Smooth muscle cell (in vitro differentiated cells): Measurements from ENCODE around the gene CAMSAP3. TPM values are rescaled to one million over a fixed set of nuclear protein-coding genes. Genes with fewer than 3 reads are reported as not detected.

Experiments
- DNase-seq: peaks from one replicate; lab custom pipeline; 2025; ENCODE audit not compliant: unreplicated experiment; lab: John Stamatoyannopoulos, UW
- H2AFZ ChIP-seq: fragments of 200-600 bp; sonication (generic); 2 replicates; pipeline ENCODE4 v1.6.0; 2016; ENCODE audit warnings: antibody characterized with exemption, low read depth, mild to moderate bottlenecking
- H3F3A ChIP-seq: fragments of 200-600 bp; sonication (generic); 2 replicates; pipeline ENCODE4 v1.6.0; 2017; ENCODE audit warnings: antibody characterized with exemption, low read depth
- H3K27ac ChIP-seq: fragments of 200-600 bp; sonication (generic); 2 replicates; pipeline ENCODE4 v1.5.1; 2016; ENCODE audit warnings: low read depth, mild to moderate bottlenecking
- H3K27me3 ChIP-seq: fragments of 200-600 bp; sonication (generic); 2 replicates; pipeline ENCODE4 v1.6.1; 2016; ENCODE audit warnings: low read depth, mild to moderate bottlenecking
- H3K36me3 ChIP-seq: fragments of 200-600 bp; sonication (generic); 2 replicates; pipeline ENCODE4 v1.5.1; 2016; ENCODE audit warnings: low read depth
- H3K4me1 ChIP-seq: fragments of 200-600 bp; sonication (generic); 2 replicates; pipeline ENCODE4 v1.5.1; 2016; ENCODE audit warnings: low read depth
- H3K4me2 ChIP-seq: fragments of 200-600 bp; sonication (generic); 2 replicates; pipeline ENCODE4 v1.6.0; 2016; ENCODE audit warnings: mild to moderate bottlenecking
- H3K4me3 ChIP-seq: fragments of 200-600 bp; sonication (generic); 2 replicates; pipeline ENCODE4 v1.5.1; 2016; ENCODE audit warnings: mild to moderate bottlenecking
- H3K79me2 ChIP-seq: fragments of 200-600 bp; sonication (generic); 2 replicates; pipeline ENCODE4 v1.6.0; 2016; ENCODE audit warnings: low read depth, mild to moderate bottlenecking
- H3K9ac ChIP-seq: fragments of 200-600 bp; sonication (generic); 2 replicates; pipeline ENCODE4 v1.6.0; 2016; ENCODE audit warnings: low read depth
- H3K9me3 ChIP-seq: fragments of 200-600 bp; sonication (generic); replicated peaks from 2 replicates; pipeline ENCODE4 v1.5.1; 2016; ENCODE audit warnings: low read depth
- H4K20me1 ChIP-seq: fragments of 200-600 bp; sonication (generic); 2 replicates; pipeline ENCODE4 v1.6.0; 2016; ENCODE audit warnings: low read depth
- WGBS: methylation state at CpG from one replicate; pipeline ENCODE4 v1.1.7; 2016; ENCODE audit warnings: low lambda C conversion rate; 5-methylcytosine and 5-hydroxymethylcytosine counted together
- polyA plus RNA-seq: library from polyadenylated mRNA; unstranded; fragments of >200 nt; fragmentation: Nextera tagmentation; extraction: Ambion mirVana; gene quantifications from 2 replicates; pipeline ENCODE4 v1.2.1, GENCODE V29; 2016
- total RNA-seq: library from RNA; depleted of rRNA; stranded (reverse); fragments of >200 nt; gene quantifications from 2 replicates; pipeline ENCODE4 v1.2.3, GENCODE V29; 2014
- TF ChIP-seq, protein P1 (sequence below): fragments of 200-600 bp; sonication (generic); IDR thresholded peaks from 2 replicates; pipeline ENCODE4 v1.5.1; 2017; ENCODE audit warnings: borderline replicate concordance, mild to moderate bottlenecking, antibody characterized with exemption; ENCODE audit not compliant: insufficient read depth, poor library complexity, severe bottlenecking

The CAMSAP3 gene
- total and polyA plus RNA-seq, 2 experiments from 2014 or later: 1.4 to 1.8 TPM

DNA sequence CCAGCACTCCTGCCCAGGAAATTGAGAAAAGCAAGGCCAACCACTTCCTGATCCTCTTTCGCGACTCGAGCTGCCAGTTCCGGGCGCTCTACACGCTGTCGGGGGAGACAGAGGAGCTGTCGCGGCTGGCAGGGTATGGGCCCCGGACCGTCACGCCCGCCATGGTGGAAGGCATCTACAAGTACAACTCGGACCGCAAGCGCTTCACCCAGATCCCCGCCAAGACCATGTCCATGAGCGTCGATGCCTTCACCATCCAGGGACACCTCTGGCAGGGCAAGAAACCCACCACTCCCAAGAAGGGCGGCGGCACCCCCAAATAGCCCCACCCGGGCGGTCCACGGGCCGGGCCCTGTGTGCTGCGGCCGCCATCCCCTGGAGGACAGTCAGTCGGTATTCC lies 22.1 kb downstream of the CAMSAP3 start:
- Histone ChIP-seq H3K4me3 (no peak overlapping the region), H3K79me2 (no peaks in the 10 kb centered on the region), H2AFZ (no peak overlapping the region), H3K27me3 (no peaks in the 10 kb centered on the region), H3K4me2 (no peak overlapping the region), H3K36me3 (no peaks in the 10 kb centered on the region), H3K9ac (no peak overlapping the region), H4K20me1 (no peaks in the 10 kb centered on the region), H3F3A (no peaks in the 10 kb centered on the region), H3K27ac (no peak overlapping the region), H3K4me1 (no peaks in the 10 kb centered on the region), H3K9me3 (no peaks in the 10 kb centered on the region)
- TF ChIP-seq, protein P1, sequence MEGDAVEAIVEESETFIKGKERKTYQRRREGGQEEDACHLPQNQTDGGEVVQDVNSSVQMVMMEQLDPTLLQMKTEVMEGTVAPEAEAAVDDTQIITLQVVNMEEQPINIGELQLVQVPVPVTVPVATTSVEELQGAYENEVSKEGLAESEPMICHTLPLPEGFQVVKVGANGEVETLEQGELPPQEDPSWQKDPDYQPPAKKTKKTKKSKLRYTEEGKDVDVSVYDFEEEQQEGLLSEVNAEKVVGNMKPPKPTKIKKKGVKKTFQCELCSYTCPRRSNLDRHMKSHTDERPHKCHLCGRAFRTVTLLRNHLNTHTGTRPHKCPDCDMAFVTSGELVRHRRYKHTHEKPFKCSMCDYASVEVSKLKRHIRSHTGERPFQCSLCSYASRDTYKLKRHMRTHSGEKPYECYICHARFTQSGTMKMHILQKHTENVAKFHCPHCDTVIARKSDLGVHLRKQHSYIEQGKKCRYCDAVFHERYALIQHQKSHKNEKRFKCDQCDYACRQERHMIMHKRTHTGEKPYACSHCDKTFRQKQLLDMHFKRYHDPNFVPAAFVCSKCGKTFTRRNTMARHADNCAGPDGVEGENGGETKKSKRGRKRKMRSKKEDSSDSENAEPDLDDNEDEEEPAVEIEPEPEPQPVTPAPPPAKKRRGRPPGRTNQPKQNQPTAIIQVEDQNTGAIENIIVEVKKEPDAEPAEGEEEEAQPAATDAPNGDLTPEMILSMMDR: no peak
- no peak for DNase-seq
- 97% methylated on average over 28 of the region's 28 CpGs for WGBS

DNA sequence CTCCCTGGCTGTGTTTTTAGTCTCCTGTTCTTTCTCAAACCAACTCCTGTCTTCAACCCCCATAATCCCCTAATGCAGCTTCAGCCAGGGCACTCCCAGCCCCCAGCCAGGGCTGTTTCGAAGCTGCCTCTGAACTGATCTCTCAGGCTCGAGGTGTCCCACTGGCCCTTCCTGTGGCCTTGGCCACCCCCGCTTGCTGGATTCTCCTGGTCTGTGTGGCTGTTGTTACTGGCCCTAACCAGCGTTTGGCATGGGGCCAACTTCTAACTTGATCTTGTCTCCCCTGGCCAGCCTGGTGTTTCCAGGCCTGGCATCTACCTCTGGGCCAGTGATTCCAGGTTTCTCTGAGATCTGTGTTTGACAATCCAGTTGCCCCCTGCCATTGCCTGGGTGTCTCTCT lies 22.7 kb downstream of the CAMSAP3 start:
- TF ChIP-seq, protein P1: no peak
- Histone ChIP-seq H3K27ac (no peak overlapping the region), H3K79me2 (no peaks in the 10 kb centered on the region)

DNA sequence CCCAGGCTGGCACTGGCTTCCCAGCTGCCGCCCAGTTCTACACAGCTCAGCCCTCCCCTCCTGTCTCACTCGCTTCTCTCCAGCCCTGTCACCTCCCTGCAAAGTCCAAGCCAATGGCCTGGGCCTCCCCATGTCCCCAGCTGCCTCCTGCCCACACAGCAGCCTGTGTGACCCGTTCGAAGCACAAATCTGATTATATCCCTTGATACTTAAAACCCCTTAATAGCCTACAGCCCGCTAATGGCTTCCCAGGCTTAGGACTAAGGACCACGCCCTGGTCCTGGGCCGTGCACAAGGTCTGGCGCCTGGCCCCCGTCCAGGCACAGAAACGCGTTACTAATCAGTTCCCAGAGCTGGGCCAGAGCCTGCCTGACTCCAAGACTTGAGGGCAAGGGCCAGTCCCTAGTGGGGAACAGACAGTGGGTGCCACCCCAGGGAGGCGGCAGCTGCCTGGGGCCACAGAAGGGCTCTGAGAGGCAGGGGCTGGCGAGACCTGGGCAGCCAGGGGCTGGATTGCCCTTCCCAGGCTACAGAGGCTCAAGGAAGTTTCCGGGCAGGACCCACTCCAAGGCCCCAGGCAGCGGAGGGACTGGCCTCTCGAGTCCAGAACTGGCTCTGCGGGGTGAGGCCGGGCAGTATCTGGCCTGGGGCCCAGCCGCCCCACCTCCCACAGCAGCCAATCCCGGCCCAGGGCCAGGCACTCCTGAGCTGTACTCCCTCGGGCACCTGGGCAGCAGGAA lies 23.3 kb downstream of the CAMSAP3 start:
- 83% methylated on average over 21 of the region's 21 CpGs for WGBS
- Histone ChIP-seq H2AFZ (no peak overlapping the region), H3F3A (no peaks in the 10 kb centered on the region), H3K27me3 (no peaks in the 10 kb centered on the region), H3K4me1 (no peaks in the 10 kb centered on the region), H3K9ac (no peak overlapping the region), H3K79me2 (no peaks in the 10 kb centered on the region), H3K9me3 (no peaks in the 10 kb centered on the region), H3K4me3 (no peak overlapping the region), H4K20me1 (no peaks in the 10 kb centered on the region), H3K36me3 (no peaks in the 10 kb centered on the region), H3K4me2 (no peak overlapping the region), H3K27ac (no peak overlapping the region)
- no peak for DNase-seq
- TF ChIP-seq, protein P1: no peak

More for the DNA sequence above, 22.7 kb downstream of the CAMSAP3 start:
- no peak overlapping the region for H3K4me3 ChIP-seq
- no peaks in the 10 kb centered on the region for H4K20me1 ChIP-seq
- no peaks in the 10 kb centered on the region for H3K27me3 ChIP-seq
- 80% methylated on average over 4 of the region's 4 CpGs for WGBS
- no peaks in the 10 kb centered on the region for H3K36me3 ChIP-seq
- no peak overlapping the region for H2AFZ ChIP-seq
- no peak overlapping the region for H3K9ac ChIP-seq
- no peak overlapping the region for H3K4me2 ChIP-seq
- no peaks in the 10 kb centered on the region for H3K4me1 ChIP-seq
- no peaks in the 10 kb centered on the region for H3K9me3 ChIP-seq
- DNase-seq: no peak
- H3F3A ChIP-seq: no peaks in the 10 kb centered on the region
